ENCODE results near the gene CROCC2. TPM values are rescaled to one million over a fixed set of nuclear protein-coding genes. Genes with fewer than 3 reads are reported as not detected.

CROCC2 gene
- polyA plus RNA-seq, 1 experiment, result not detected

- TF ChIP-seq CTCF (IDR thresholded peaks at IDR 0.05; ENCODE audit: low read depth, low read length), result no peak
- POLR2A ChIA-PET, result no interaction called here
Observed at GRCh38 chr2:241015439-241015838, 109.3 kb downstream of the CROCC2 start.

GRCh38 chr2:241017228-241017940 is 111.2 kb downstream of the CROCC2 start:
- Histone ChIP-seq H3K27me3 (ENCODE audit: control insufficient read depth, insufficient read depth, low read length) (no peaks in the 10 kb centered on the region), H3K4me3 (ENCODE audit: low read depth, low read length) (no peak overlapping the region), H3K9me3 (ENCODE audit: control insufficient read depth, insufficient read depth, low read length) (peaks cover 9% of the 10 kb centered on the region; the same call in 1 of the 2 replicates), H3K27ac (ENCODE audit: low read depth, low read length) (no peak overlapping the region)
- POLR2A ChIA-PET, result no interaction called here
- CTCF ChIA-PET, result no interaction called here
- no peak for DNase-seq (ENCODE audit: low read depth, low spot score)
- no peak for TF ChIP-seq CTCF (IDR thresholded peaks at IDR 0.05; ENCODE audit: low read depth, low read length)

More at GRCh38 chr2:241015439-241015838, 109.3 kb downstream of the CROCC2 start:
- no peaks in the 10 kb centered on the region for H3K27me3 ChIP-seq (ENCODE audit: control insufficient read depth, insufficient read depth, low read length)
- no peak for DNase-seq (ENCODE audit: low read depth, low spot score)
- CTCF ChIA-PET, result no interaction called here
- no peak overlapping the region for H3K4me3 ChIP-seq (ENCODE audit: low read depth, low read length)
- no peak overlapping the region for H3K27ac ChIP-seq (ENCODE audit: low read depth, low read length)
- peaks cover 7% of the 10 kb centered on the region; the same call in 1 of the 2 replicates for H3K9me3 ChIP-seq (ENCODE audit: control insufficient read depth, insufficient read depth, low read length)

- POLR2A ChIA-PET, result no interaction called here
- no peak for TF ChIP-seq CTCF (IDR thresholded peaks at IDR 0.05; ENCODE audit: low read depth, low read length)
- CTCF ChIA-PET, result no interaction called here
- no peaks in the 10 kb centered on the region for H3K27me3 ChIP-seq (ENCODE audit: control insufficient read depth, insufficient read depth, low read length)
- no peak overlapping the region for H3K27ac ChIP-seq (ENCODE audit: low read depth, low read length)
- H3K4me3 ChIP-seq (ENCODE audit: low read depth, low read length), result no peak overlapping the region
- peaks cover 9% of the 10 kb centered on the region; the same call in 1 of the 2 replicates for H3K9me3 ChIP-seq (ENCODE audit: control insufficient read depth, insufficient read depth, low read length)
- DNase-seq (ENCODE audit: low read depth, low spot score), result no peak
Observed at GRCh38 chr2:241018051-241018891, 112.1 kb downstream of the CROCC2 start.

GRCh38 chr2:241019441-241020139 is 113.5 kb downstream of the CROCC2 start:
- H3K4me3 ChIP-seq (ENCODE audit: low read depth, low read length), result no peak overlapping the region
- no peak overlapping the region for H3K27ac ChIP-seq (ENCODE audit: low read depth, low read length)
- H3K27me3 ChIP-seq (ENCODE audit: control insufficient read depth, insufficient read depth, low read length), result no peaks in the 10 kb centered on the region
- no peak for TF ChIP-seq CTCF (IDR thresholded peaks at IDR 0.05; ENCODE audit: low read depth, low read length)
- POLR2A ChIA-PET, result no interaction called here
- CTCF ChIA-PET, result no interaction called here
- no peak for DNase-seq (ENCODE audit: low read depth, low spot score)
- H3K9me3 ChIP-seq (ENCODE audit: control insufficient read depth, insufficient read depth, low read length), result peaks cover 10% of the 10 kb centered on the region

Data from AG04450 (cell line).